ENCODE results near the gene SRRM4. TPM values are rescaled to one million over a fixed set of nuclear protein-coding genes. Genes with fewer than 3 reads are reported as not detected.

SRRM4 gene
- total and polyA plus RNA-seq, 10 of the 15 experiments (the other 5 are each of a cell fraction or from before 2014, with no cell fraction given): under 0.01 to 0.01 TPM; not detected in 8

DNA sequence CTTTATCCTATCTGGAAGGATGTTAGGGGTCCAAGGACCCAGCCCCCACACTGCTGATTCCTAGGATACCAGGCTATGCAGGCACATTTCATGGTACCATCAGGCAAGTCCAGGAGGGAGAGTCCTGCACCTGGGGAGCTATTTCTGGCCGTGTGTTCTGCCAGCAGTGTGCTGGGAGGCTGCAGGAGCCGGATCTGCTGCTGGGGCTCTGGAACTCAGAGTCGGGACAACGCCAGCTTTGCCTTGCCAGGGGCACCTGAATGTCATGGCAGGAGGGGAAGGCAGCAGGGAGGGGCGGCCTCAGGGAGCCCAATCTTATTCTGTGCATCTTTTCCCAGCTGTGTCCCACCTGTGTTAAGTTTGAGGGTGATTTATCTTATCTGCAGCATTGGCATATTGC, 17.8 kb downstream of the SRRM4 start:
- intact Hi-C loops (cut with micrococcal nuclease; ENCODE audit: unreplicated experiment): no loop called here
- no peak overlapping the region for H3K4me3 ChIP-seq
- no peak overlapping the region for H3K27ac ChIP-seq (ENCODE audit: control insufficient read depth, insufficient read depth)
- no peak overlapping the region for H3K9ac ChIP-seq (ENCODE audit: control insufficient read depth, insufficient read depth, low read length)
- no TSS peak for BruUV-seq (replicated peaks)
- H3K4me1 ChIP-seq (ENCODE audit: control insufficient read depth, insufficient read depth, low read length): no peaks in the 10 kb centered on the region
- SMC1A ChIA-PET (ENCODE audit: uncharacterized antibody, unreplicated experiment): no interaction called here
- no peak for ATAC-seq
- DNase-seq (ENCODE audit: low read depth, low spot score): no peak
- in situ Hi-C loops (cut with MboI): no loop called here
- no peaks in the 10 kb centered on the region for H3K27me3 ChIP-seq (replicated peaks in 1 of 2; ENCODE audit: control insufficient read depth in 2 of 2, insufficient read depth in 2 of 2, low read length in 1 of 2)
- no peaks in the 10 kb centered on the region for H3K79me2 ChIP-seq (ENCODE audit: control insufficient read depth, insufficient read depth, low read length)
- RAD21 ChIA-PET (ENCODE audit: unreplicated experiment): no interaction called here
- 0% methylated on average over 5 of the region's 5 CpGs for WGBS (ENCODE audit: insufficient coverage, insufficient replicate concordance, low lambda C conversion rate, missing lambda C conversion rate)
- no peak for FAIRE-seq
- no peak overlapping the region for H2AFZ ChIP-seq (ENCODE audit: control insufficient read depth, low read depth, low read length)
- CTCF ChIA-PET: no interaction called here
- no peaks in the 10 kb centered on the region for H3K9me3 ChIP-seq (replicated peaks; ENCODE audit: control insufficient read depth, insufficient read depth, low read length)
- TF ChIP-seq, protein P1, sequence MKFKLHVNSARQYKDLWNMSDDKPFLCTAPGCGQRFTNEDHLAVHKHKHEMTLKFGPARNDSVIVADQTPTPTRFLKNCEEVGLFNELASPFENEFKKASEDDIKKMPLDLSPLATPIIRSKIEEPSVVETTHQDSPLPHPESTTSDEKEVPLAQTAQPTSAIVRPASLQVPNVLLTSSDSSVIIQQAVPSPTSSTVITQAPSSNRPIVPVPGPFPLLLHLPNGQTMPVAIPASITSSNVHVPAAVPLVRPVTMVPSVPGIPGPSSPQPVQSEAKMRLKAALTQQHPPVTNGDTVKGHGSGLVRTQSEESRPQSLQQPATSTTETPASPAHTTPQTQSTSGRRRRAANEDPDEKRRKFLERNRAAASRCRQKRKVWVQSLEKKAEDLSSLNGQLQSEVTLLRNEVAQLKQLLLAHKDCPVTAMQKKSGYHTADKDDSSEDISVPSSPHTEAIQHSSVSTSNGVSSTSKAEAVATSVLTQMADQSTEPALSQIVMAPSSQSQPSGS (IDR thresholded peaks at IDR 0.05; ENCODE audit: low read length): no peak
- TF ChIP-seq SMARCA5 (IDR thresholded peaks at IDR 0.05): no peak
- TF ChIP-seq, protein P2, sequence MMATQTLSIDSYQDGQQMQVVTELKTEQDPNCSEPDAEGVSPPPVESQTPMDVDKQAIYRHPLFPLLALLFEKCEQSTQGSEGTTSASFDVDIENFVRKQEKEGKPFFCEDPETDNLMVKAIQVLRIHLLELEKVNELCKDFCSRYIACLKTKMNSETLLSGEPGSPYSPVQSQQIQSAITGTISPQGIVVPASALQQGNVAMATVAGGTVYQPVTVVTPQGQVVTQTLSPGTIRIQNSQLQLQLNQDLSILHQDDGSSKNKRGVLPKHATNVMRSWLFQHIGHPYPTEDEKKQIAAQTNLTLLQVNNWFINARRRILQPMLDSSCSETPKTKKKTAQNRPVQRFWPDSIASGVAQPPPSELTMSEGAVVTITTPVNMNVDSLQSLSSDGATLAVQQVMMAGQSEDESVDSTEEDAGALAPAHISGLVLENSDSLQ (IDR thresholded peaks at IDR 0.05): no peak
- TF ChIP-seq, protein P3, sequence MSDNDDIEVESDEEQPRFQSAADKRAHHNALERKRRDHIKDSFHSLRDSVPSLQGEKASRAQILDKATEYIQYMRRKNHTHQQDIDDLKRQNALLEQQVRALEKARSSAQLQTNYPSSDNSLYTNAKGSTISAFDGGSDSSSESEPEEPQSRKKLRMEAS (IDR thresholded peaks at IDR 0.05; ENCODE audit: low read depth, low read length): no peak
- no peak for TF ChIP-seq PML (IDR thresholded peaks at IDR 0.05; ENCODE audit: low read length)
- H3K4me2 ChIP-seq (ENCODE audit: control insufficient read depth, insufficient read depth): no peak overlapping the region
- no peaks in the 10 kb centered on the region for H3K36me3 ChIP-seq (ENCODE audit: control insufficient read depth in 2 of 2, insufficient read depth in 2 of 2, low read length in 1 of 2)
- no peaks in the 10 kb centered on the region for H4K20me1 ChIP-seq (ENCODE audit: control insufficient read depth, insufficient read depth)
- POLR2A ChIA-PET: no interaction called here

DNA sequence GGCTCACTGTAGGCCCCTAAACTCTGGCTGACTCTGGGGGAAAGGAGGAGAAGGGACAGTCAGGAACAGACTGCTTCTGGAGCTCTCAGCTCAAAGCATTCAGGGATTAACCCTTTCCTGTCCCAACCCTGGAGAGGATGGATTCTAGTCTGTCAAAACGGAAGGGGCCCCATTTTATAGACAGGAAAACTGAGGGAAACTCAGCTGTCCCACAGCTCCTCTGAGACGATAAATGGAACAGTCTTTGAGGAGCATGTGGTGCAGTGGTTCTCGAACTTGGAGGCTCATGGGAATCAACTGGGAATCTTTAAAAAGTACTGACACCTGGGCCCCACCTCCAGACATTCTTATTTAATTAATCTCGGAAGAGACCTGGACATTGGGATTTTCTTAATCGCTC, 23.7 kb downstream of the SRRM4 start:
- Histone ChIP-seq H3K36me3 (ENCODE audit: control insufficient read depth in 2 of 2, insufficient read depth in 2 of 2, low read length in 1 of 2) (no peaks in the 10 kb centered on the region), H2AFZ (ENCODE audit: control insufficient read depth, low read depth, low read length) (no peak overlapping the region), H3K27me3 (replicated peaks in 1 of 2; ENCODE audit: control insufficient read depth in 2 of 2, insufficient read depth in 2 of 2, low read length in 1 of 2) (no peaks in the 10 kb centered on the region), H3K9ac (ENCODE audit: control insufficient read depth, insufficient read depth, low read length) (no peak overlapping the region), H3K9me3 (replicated peaks; ENCODE audit: control insufficient read depth, insufficient read depth, low read length) (no peaks in the 10 kb centered on the region), H3K79me2 (ENCODE audit: control insufficient read depth, insufficient read depth, low read length) (no peaks in the 10 kb centered on the region), H3K27ac (ENCODE audit: control insufficient read depth, insufficient read depth) (no peak overlapping the region), H3K4me1 (ENCODE audit: control insufficient read depth, insufficient read depth, low read length) (no peaks in the 10 kb centered on the region), H4K20me1 (ENCODE audit: control insufficient read depth, insufficient read depth) (no peaks in the 10 kb centered on the region), H3K4me3 (no peak overlapping the region), H3K4me2 (ENCODE audit: control insufficient read depth, insufficient read depth) (no peak overlapping the region)
- POLR2A ChIA-PET: no interaction called here
- ATAC-seq (no peak), DNase-seq (ENCODE audit: low read depth, low spot score) (no peak), FAIRE-seq (no peak)
- intact Hi-C loops (cut with micrococcal nuclease; ENCODE audit: unreplicated experiment) (no loop called here), in situ Hi-C loops (cut with MboI) (no loop called here)
- 22% methylated on average over 5 of the region's 5 CpGs for WGBS (ENCODE audit: insufficient coverage, insufficient replicate concordance, low lambda C conversion rate, missing lambda C conversion rate)
- RAD21 ChIA-PET (ENCODE audit: unreplicated experiment): no interaction called here
- BruUV-seq (replicated peaks): no TSS peak
- CTCF ChIA-PET: no interaction called here
- TF ChIP-seq SIX5 (IDR thresholded peaks at IDR 0.05; ENCODE audit: low read depth, low read length, severe bottlenecking): no peak
- TF ChIP-seq TCF7 (IDR thresholded peaks at IDR 0.05; ENCODE audit: borderline replicate concordance): no peak
- SMC1A ChIA-PET (ENCODE audit: uncharacterized antibody, unreplicated experiment): no interaction called here
